C4-2B (cell line): ENCODE data around the gene STK32C.

Experiments used
- CTCF ChIP-seq: fragments of 450-650 bp; conservative IDR thresholded peaks from 2 replicates; pipeline ENCODE4 v1.5.1; 2017; ENCODE audit warnings: mild to moderate bottlenecking
- ZFX ChIP-seq: fragments of 450-650 bp; IDR thresholded peaks from 2 replicates; pipeline ENCODE4 v1.6.1; 2017

- TF ChIP-seq CTCF (no peak), ZFX (no peak)
Observed at GRCh38 chr10:132336064-132336746, 28.5 kb upstream of the STK32C start.
